MM.1S (cell line): ENCODE data around the gene NSUN6.

Experiments used
- EZH2 ChIP-seq: fragments of 300-600 bp; sonication (generic); optimal IDR thresholded peaks from 2 replicates; pipeline ENCODE3; 2017; ENCODE audit warnings: low read depth, mild to moderate bottlenecking, antibody characterized with exemption, low read length, mixed read lengths
- EZH2phosphoT487 ChIP-seq: fragments of 300-600 bp; sonication (generic); IDR thresholded peaks from 2 replicates; pipeline ENCODE4 v1.6.1; 2018; ENCODE audit warnings: antibody characterized with exemption, low read length
- TF ChIP-seq, protein P1 (sequence below): fragments of 300-600 bp; sonication (generic); IDR thresholded peaks from 2 replicates; pipeline ENCODE4 v1.5.1; 2016; ENCODE audit warnings: antibody characterized with exemption, low read length, mixed read lengths

DNA sequence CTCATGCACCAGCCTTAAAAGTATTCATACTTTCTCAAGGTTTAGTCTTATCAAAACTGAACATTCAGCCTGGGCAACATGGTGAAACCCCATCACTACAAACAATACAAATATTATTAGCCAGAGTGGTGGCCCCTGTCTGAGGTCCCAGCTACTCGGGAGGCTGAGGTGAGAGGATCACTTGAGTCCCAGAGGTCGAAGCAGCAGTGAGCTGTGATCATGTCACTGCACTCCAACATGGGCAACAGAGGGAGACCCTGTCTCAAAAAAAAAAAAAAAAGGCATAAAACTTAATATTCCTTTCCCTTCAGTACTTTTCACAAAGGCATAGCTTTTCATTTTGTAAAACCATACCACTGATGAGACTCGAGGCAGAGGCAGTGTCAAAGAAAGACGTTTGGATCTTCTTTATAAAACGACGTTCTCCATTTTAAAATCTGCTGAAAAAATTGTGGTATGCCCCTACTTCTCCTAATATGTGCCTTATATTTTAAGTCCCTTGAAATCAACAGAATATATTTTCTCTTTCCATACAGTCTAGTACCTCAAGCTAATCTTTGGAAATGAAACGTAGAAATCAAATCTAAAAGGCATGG lies 1.9 kb downstream of the NSUN6 start:
- TF ChIP-seq, protein P1, sequence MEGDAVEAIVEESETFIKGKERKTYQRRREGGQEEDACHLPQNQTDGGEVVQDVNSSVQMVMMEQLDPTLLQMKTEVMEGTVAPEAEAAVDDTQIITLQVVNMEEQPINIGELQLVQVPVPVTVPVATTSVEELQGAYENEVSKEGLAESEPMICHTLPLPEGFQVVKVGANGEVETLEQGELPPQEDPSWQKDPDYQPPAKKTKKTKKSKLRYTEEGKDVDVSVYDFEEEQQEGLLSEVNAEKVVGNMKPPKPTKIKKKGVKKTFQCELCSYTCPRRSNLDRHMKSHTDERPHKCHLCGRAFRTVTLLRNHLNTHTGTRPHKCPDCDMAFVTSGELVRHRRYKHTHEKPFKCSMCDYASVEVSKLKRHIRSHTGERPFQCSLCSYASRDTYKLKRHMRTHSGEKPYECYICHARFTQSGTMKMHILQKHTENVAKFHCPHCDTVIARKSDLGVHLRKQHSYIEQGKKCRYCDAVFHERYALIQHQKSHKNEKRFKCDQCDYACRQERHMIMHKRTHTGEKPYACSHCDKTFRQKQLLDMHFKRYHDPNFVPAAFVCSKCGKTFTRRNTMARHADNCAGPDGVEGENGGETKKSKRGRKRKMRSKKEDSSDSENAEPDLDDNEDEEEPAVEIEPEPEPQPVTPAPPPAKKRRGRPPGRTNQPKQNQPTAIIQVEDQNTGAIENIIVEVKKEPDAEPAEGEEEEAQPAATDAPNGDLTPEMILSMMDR = no peak
- TF ChIP-seq EZH2phosphoT487 = no peak
- no peak for TF ChIP-seq EZH2
